K562 (cell line): ENCODE results near the gene LRRC39. TPM values are rescaled to one million over a fixed set of nuclear protein-coding genes. Genes with fewer than 3 reads are reported as not detected.
A peak's percentile ranks its signal among the peaks of the same experiment; 100 is the strongest.

Experiments
- ATAC-seq: fragments of 200-7000 bp; cut with Tn5 transposase; 3 replicates; pipeline ENCODE4 v1.9.1; 2020; ENCODE audit warnings: moderate library complexity
- BruUV-seq: library from RNA; stranded (reverse); fragments of 400-500 nt; replicated peaks from 2 replicates; lab custom pipeline; 2021; lab: Mats Ljungman, UMichigan
- CTCF ChIA-PET: fragments of 300-600 bp; formaldehyde crosslinking; extraction: SDS; loops from one replicate; lab custom pipeline; 2021; ENCODE audit warnings: low intra/inter-chr PET ratio; lab: Yijun Ruan, JAX
- POLR2A ChIA-PET: fragments of 300-600, 350-650 bp; sonication (Branson Sonifier 250); formaldehyde crosslinking; extraction: SDS; loops from one replicate; lab custom pipeline; 2021; ENCODE audit warnings: antibody characterized with exemption, inconsistent platforms; lab: Yijun Ruan, JAX
- DNase-seq, 4 experiments: peaks; one replicate each; pipeline versions ENCODE4 v3.0.0 to v3.0.0-alpha.2; 2011 to 2018; ENCODE audit warnings: low spot score in 3 of 4, mixed read lengths in 3 of 4; ENCODE audit errors: extremely low read depth in 1 of 4
- FAIRE-seq: peaks from 2 replicates; lab custom pipeline; 2011; peaks lifted over from hg19 to GRCh38; lab: Jason Lieb, UNC
- H2AFZ ChIP-seq: 2 replicates; pipeline ENCODE4 v1.6.0; 2011; ENCODE audit warnings: low read depth, low read length, control low read depth, inconsistent platforms
- H3K27ac ChIP-seq: fragments of 200-600 bp; 3 replicates; pipeline ENCODE4 v1.8.0; 2011; ENCODE audit warnings: low read depth, mild to moderate bottlenecking, control low read depth, inconsistent platforms, low read length, moderate library complexity, mixed read lengths; ENCODE audit errors: extremely low read depth
- H3K27me3 ChIP-seq, 2 experiments: fragments of 300-600 bp in 1 of 2; 2 replicates in 1 of 2; 3 replicates in 1 of 2; pipeline versions ENCODE4 v1.6.0 to v1.8.0; 2011; ENCODE audit warnings: inconsistent platforms in 2 of 2, low read length in 2 of 2, mild to moderate bottlenecking in 1 of 2, mixed read lengths in 1 of 2, moderate library complexity in 1 of 2; ENCODE audit not compliant: control insufficient read depth in 2 of 2, insufficient read depth in 2 of 2
- H3K36me3 ChIP-seq: fragments of 300-600 bp; 3 replicates; pipeline ENCODE4 v1.8.0; 2011; ENCODE audit warnings: mild to moderate bottlenecking, low read length, inconsistent platforms; ENCODE audit not compliant: control insufficient read depth, insufficient read depth
- H3K4me1 ChIP-seq, 2 experiments: fragments of 200-600 bp in 1 of 2; replicated peaks in 1 of 2; 2 replicates in 1 of 2; 3 replicates in 1 of 2; pipeline versions ENCODE4 v1.5.1 to v1.8.0; 2011; ENCODE audit warnings: inconsistent platforms in 2 of 2, low read length in 2 of 2, mild to moderate bottlenecking in 1 of 2, mixed read lengths in 1 of 2, moderate library complexity in 1 of 2; ENCODE audit not compliant: control insufficient read depth in 2 of 2, insufficient read depth in 2 of 2
- H3K4me2 ChIP-seq: 2 replicates; pipeline ENCODE4 v1.6.1; 2011; ENCODE audit warnings: low read length, control low read depth, inconsistent platforms, mixed read lengths; ENCODE audit not compliant: insufficient read depth
- H3K4me3 ChIP-seq: fragments of 200-600 bp; sonication (generic), shearing (Covaris generic); 2 replicates; pipeline ENCODE4 v1.5.1; 2016; ENCODE audit warnings: control low read depth, inconsistent platforms
- H3K79me2 ChIP-seq: fragments of 200-600 bp; 3 replicates; pipeline ENCODE4 v1.8.0; 2011; ENCODE audit warnings: low read length, inconsistent platforms; ENCODE audit not compliant: control insufficient read depth, insufficient read depth
- H3K9ac ChIP-seq, 2 experiments: 2 replicates each; pipeline versions ENCODE4 v1.6.0 to v1.6.1; 2011; ENCODE audit warnings: low read depth in 2 of 2, low read length in 2 of 2, control low read depth in 1 of 2, inconsistent platforms in 1 of 2, mild to moderate bottlenecking in 1 of 2, mixed read lengths in 1 of 2; ENCODE audit not compliant: insufficient read depth in 1 of 2
- H3K9me1 ChIP-seq: one replicate; pipeline ENCODE4 v1.6.0; 2011; ENCODE audit warnings: inconsistent platforms, mild to moderate bottlenecking, low read length, moderate library complexity; ENCODE audit not compliant: control insufficient read depth, insufficient read depth
- H3K9me3 ChIP-seq: replicated peaks from 2 replicates; pipeline ENCODE4 v1.5.1; 2011; ENCODE audit warnings: low read depth, low read length, inconsistent platforms; ENCODE audit not compliant: control insufficient read depth, insufficient read depth
- H4K20me1 ChIP-seq: replicated peaks from 2 replicates; pipeline ENCODE4 v1.6.1; 2011; ENCODE audit warnings: low read length, inconsistent platforms, mixed read lengths; ENCODE audit not compliant: control insufficient read depth, insufficient read depth
- ZNF121 ChIP-seq: sonication (generic); formaldehyde crosslinking; conservative IDR thresholded peaks from 2 replicates; pipeline ENCODE4 v1.8.0; 2022; ENCODE audit warnings: missing genetic modification reagents
- WGBS: fragments of 100-300 bp; shearing (Covaris generic); methylation state at CpG from one replicate; pipeline ENCODE4 v1.1.6; 2016; ENCODE audit warnings: low coverage, mixed read lengths; ENCODE audit not compliant: insufficient coverage; ENCODE audit errors: missing lambda C conversion rate; 5-methylcytosine and 5-hydroxymethylcytosine counted together
- in situ Hi-C: fragments of 300-500 bp; cut with MboI; formaldehyde crosslinking; loops from 4 replicates; pipeline ENCODE4 v1.15.0; 2018; ENCODE audit warnings: inconsistent platforms, mixed read lengths
- intact Hi-C: fragments of 100-400 bp; cut with micrococcal nuclease; formaldehyde crosslinking; loops from 2 replicates; pipeline ENCODE4 v1.14.2; 2022
- polyA plus RNA-seq, 8 experiments: library from polyadenylated mRNA; depleted of rRNA in 4 of 8; stranded (reverse) in 5 of 8; unstranded in 3 of 8; fragments of >200 nt; fragmentation: Nextera tagmentation in 2 of 8; fragmentation: Illumina TruSeq in 1 of 8; extraction: Ambion mirVana in 2 of 8; extraction: Trizol in 1 of 8; gene quantifications; 2 replicates each; pipeline versions ENCODE4 v1.2.1 to v1.2.3, GENCODE V29; 2011 to 2014; ENCODE audit warnings: inconsistent platforms in 1 of 8, missing spikeins in 1 of 8
- total RNA-seq, 7 experiments: library from RNA; depleted of rRNA in 6 of 7; stranded (reverse); fragments of >200 nt in 6 of 7; fragmentation: Illumina TruSeq in 2 of 7; extraction: Trizol in 2 of 7; gene quantifications; 2 replicates each; pipeline versions ENCODE4 v1.2.1 to v1.2.3, GENCODE V29; 2011 to 2021; ENCODE audit warnings: low replicate concordance in 1 of 7
- TF ChIP-seq, protein P1 (sequence below): sonication (generic); formaldehyde crosslinking; IDR thresholded peaks from 2 replicates; pipeline ENCODE4 v1.8.1; 2023; ENCODE audit warnings: missing genetic modification reagents, mild to moderate bottlenecking, borderline replicate concordance

Gene LRRC39
- total and polyA plus RNA-seq, 9 of the 15 experiments (the other 6 are each of a cell fraction or from before 2014, with no cell fraction given): 1.00 to 3.1 (median 1.3) TPM

DNA sequence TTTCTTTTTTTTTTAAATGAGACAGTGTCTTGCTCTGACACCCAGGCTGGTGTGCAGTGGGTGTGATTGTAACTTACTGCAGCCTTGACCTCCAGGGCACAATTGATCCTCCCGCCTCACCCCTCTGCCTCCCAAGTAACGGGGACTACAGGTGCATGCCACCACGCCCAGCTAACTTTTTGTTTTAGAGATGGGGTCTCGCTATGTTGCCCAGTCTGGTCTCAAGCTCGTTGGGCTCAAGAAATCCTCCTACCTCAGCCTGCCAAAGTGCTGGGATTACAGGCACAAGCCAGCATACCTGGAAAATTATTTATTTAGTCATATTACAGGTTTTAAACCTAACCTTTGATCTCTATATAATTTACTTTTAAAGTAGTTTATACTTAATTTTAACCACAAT lies 13.4 kb downstream of the LRRC39 start:
- H3K9me3 ChIP-seq: no peaks in the 10 kb centered on the region
- intact Hi-C loops: no loop called here
- H3K4me2 ChIP-seq: no peak overlapping the region
- no peaks in the 10 kb centered on the region for H3K27me3 ChIP-seq
- H3K9me1 ChIP-seq: no peaks in the 10 kb centered on the region
- H3K4me3 ChIP-seq: no peak overlapping the region
- BruUV-seq: no TSS peak
- H3K9ac ChIP-seq: no peak overlapping the region
- no peaks in the 10 kb centered on the region for H3K4me1 ChIP-seq
- no peak overlapping the region for H2AFZ ChIP-seq
- WGBS: 48% methylated on average over 5 of the region's 5 CpGs
- DNase-seq (no peak), ATAC-seq (no peak), FAIRE-seq (no peak)
- no peaks in the 10 kb centered on the region for H3K79me2 ChIP-seq
- in situ Hi-C loops: no loop called here
- H4K20me1 ChIP-seq: no peaks in the 10 kb centered on the region
- peak; percentile 81 for TF ChIP-seq ZNF121 (CRISPR knock-in tag)
- TF ChIP-seq, protein P1, sequence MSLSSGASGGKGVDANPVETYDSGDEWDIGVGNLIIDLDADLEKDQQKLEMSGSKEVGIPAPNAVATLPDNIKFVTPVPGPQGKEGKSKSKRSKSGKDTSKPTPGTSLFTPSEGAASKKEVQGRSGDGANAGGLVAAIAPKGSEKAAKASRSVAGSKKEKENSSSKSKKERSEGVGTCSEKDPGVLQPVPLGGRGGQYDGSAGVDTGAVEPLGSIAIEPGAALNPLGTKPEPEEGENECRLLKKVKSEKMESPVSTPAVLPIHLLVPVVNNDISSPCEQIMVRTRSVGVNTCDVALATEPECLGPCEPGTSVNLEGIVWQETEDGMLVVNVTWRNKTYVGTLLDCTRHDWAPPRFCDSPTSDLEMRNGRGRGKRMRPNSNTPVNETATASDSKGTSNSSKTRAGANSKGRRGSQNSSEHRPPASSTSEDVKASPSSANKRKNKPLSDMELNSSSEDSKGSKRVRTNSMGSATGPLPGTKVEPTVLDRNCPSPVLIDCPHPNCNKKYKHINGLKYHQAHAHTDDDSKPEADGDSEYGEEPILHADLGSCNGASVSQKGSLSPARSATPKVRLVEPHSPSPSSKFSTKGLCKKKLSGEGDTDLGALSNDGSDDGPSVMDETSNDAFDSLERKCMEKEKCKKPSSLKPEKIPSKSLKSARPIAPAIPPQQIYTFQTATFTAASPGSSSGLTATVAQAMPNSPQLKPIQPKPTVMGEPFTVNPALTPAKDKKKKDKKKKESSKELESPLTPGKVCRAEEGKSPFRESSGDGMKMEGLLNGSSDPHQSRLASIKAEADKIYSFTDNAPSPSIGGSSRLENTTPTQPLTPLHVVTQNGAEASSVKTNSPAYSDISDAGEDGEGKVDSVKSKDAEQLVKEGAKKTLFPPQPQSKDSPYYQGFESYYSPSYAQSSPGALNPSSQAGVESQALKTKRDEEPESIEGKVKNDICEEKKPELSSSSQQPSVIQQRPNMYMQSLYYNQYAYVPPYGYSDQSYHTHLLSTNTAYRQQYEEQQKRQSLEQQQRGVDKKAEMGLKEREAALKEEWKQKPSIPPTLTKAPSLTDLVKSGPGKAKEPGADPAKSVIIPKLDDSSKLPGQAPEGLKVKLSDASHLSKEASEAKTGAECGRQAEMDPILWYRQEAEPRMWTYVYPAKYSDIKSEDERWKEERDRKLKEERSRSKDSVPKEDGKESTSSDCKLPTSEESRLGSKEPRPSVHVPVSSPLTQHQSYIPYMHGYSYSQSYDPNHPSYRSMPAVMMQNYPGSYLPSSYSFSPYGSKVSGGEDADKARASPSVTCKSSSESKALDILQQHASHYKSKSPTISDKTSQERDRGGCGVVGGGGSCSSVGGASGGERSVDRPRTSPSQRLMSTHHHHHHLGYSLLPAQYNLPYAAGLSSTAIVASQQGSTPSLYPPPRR (CRISPR knock-in tag): no peak
- ChIA-PET POLR2A (interaction anchor here (1.1 kb wide), 1 partner anchor 198 kb away, joined by 3 read pairs; no protein-coding TSS in a partner anchor), CTCF (no interaction called here)
- no peaks in the 10 kb centered on the region for H3K36me3 ChIP-seq
- H3K27ac ChIP-seq: no peak overlapping the region
